Suprapubic skin (tissue), 4 donors: ENCODE results near the gene CALML5.

Experiments
- CTCF ChIP-seq, 2 donors: fragments of 200-600 bp in 1 of 2; fragments of 450-650 bp in 1 of 2; sonication (generic) in 1 of 2; IDR thresholded peaks; one replicate each; pipeline ENCODE4 v1.5.1; 2016 to 2019; ENCODE audit warnings: antibody characterized with exemption in 2 of 2, mild to moderate bottlenecking in 1 of 2, moderate library complexity in 1 of 2
- EP300 ChIP-seq: sonication (generic); formaldehyde crosslinking; IDR thresholded peaks from one replicate; pipeline ENCODE4 v1.6.1; 2017; ENCODE audit warnings: antibody characterized with exemption
- POLR2A ChIP-seq, 2 donors: fragments of 450-650 bp; IDR thresholded peaks; one replicate each; pipeline ENCODE4 v1.6.1; 2017; ENCODE audit warnings: antibody characterized with exemption in 2 of 2, mild to moderate bottlenecking in 2 of 2, moderate library complexity in 2 of 2
- POLR2AphosphoS5 ChIP-seq, 3 donors: sonication (generic); formaldehyde crosslinking; IDR thresholded peaks; one replicate each; pipeline ENCODE4 v1.6.1; 2017; ENCODE audit warnings: antibody characterized with exemption in 3 of 3

GRCh38 chr10:5482016-5482415, 17.4 kb downstream of the CALML5 start:
- no peak for TF ChIP-seq CTCF (IDR thresholded peaks at IDR 0.05)
- no peak for TF ChIP-seq POLR2AphosphoS5 (IDR thresholded peaks at IDR 0.05)
- TF ChIP-seq POLR2A (IDR thresholded peaks at IDR 0.05), result no peak
- TF ChIP-seq EP300, result no peak
